CD14-positive monocyte (primary cell): ENCODE data around the gene MAMSTR. TPM values are rescaled to one million over a fixed set of nuclear protein-coding genes. Genes with fewer than 3 reads are reported as not detected.

ENCODE experiments used
- DNase-seq, 3 donors: peaks; one replicate each; pipeline ENCODE4 v3.0.0-alpha.2; 2011 to 2022
- H2AFZ ChIP-seq: 2 replicates; pipeline ENCODE4 v1.6.0; 2012; ENCODE audit warnings: mild to moderate bottlenecking, low read depth, low read length, inconsistent platforms; ENCODE audit not compliant: insufficient read depth, poor library complexity, severe bottlenecking
- H3K27ac ChIP-seq, 2 donors: 1 replicate in 1 of 2; 2 replicates in 1 of 2; pipeline ENCODE4 v1.5.1; 2012 to 2013; ENCODE audit warnings: low read length in 2 of 2, control low read depth in 1 of 2, inconsistent platforms in 1 of 2, low read depth in 1 of 2, mild to moderate bottlenecking in 1 of 2
- H3K27me3 ChIP-seq, 2 donors: one replicate each; pipeline versions ENCODE4 v1.6.0 to v1.6.1; 2011 to 2013; ENCODE audit warnings: low read length in 2 of 2; ENCODE audit not compliant: control insufficient read depth in 2 of 2, insufficient read depth in 2 of 2
- H3K36me3 ChIP-seq, 2 donors: replicated peaks in 1 of 2; 1 replicate in 1 of 2; 2 replicates in 1 of 2; pipeline versions ENCODE4 v1.5.1 to v1.6.1; 2012 to 2013; ENCODE audit warnings: low read length in 2 of 2, control low read depth in 1 of 2, inconsistent platforms in 1 of 2, mild to moderate bottlenecking in 1 of 2; ENCODE audit not compliant: insufficient read depth in 2 of 2, control insufficient read depth in 1 of 2
- H3K4me1 ChIP-seq, 2 donors: 1 replicate in 1 of 2; 2 replicates in 1 of 2; pipeline versions ENCODE4 v1.5.1 to v1.6.1; 2012 to 2013; ENCODE audit warnings: low read length in 2 of 2, control low read depth in 1 of 2, inconsistent platforms in 1 of 2, mild to moderate bottlenecking in 1 of 2, moderate library complexity in 1 of 2; ENCODE audit not compliant: insufficient read depth in 2 of 2, control insufficient read depth in 1 of 2
- H3K4me2 ChIP-seq: replicated peaks from 2 replicates; pipeline ENCODE3; 2012; ENCODE audit warnings: low read length, moderate library complexity, mild to moderate bottlenecking; ENCODE audit not compliant: poor library complexity, severe bottlenecking; ENCODE audit errors: extremely low read depth
- H3K4me3 ChIP-seq, 3 experiments: fragments of 200-600 bp in 1 of 3; sonication (generic) in 1 of 3; replicated peaks in 1 of 3; 1 replicate in 2 of 3; 2 replicates in 1 of 3; pipeline ENCODE4 v1.5.1; 2011 to 2013; ENCODE audit warnings: low read length in 3 of 3, mild to moderate bottlenecking in 3 of 3, control low read depth in 2 of 3, low read depth in 2 of 3, inconsistent platforms in 1 of 3, moderate library complexity in 1 of 3
- H3K79me2 ChIP-seq: 2 replicates; pipeline ENCODE4 v1.6.0; 2012; ENCODE audit warnings: mild to moderate bottlenecking, control low read depth, inconsistent platforms, low read length, moderate library complexity; ENCODE audit not compliant: insufficient read depth
- H3K9ac ChIP-seq: 2 replicates; pipeline ENCODE4 v1.6.0; 2017; ENCODE audit warnings: low read length, mild to moderate bottlenecking; ENCODE audit not compliant: insufficient read depth, poor library complexity, severe bottlenecking
- H3K9me3 ChIP-seq, 2 donors: replicated peaks in 1 of 2; 1 replicate in 1 of 2; 2 replicates in 1 of 2; pipeline versions ENCODE4 v1.5.1 to v1.6.1; 2012 to 2013; ENCODE audit warnings: low read length in 2 of 2, control low read depth in 1 of 2; ENCODE audit not compliant: control insufficient read depth in 1 of 2, insufficient read depth in 1 of 2
- H4K20me1 ChIP-seq: 2 replicates; pipeline ENCODE4 v1.6.0; 2012; ENCODE audit warnings: mild to moderate bottlenecking, low read length, control low read depth, moderate library complexity; ENCODE audit not compliant: insufficient read depth
- H3K27ac Mint-ChIP-seq, 7 donors: one replicate each; pipeline ENCODE4 v1.8.0; 2020; ENCODE audit warnings: mild to moderate bottlenecking in 7 of 7, mixed read lengths in 7 of 7, moderate library complexity in 6 of 7, inconsistent platforms in 2 of 7
- H3K27me3 Mint-ChIP-seq, 3 donors: one replicate each; pipeline ENCODE4 v1.8.0; 2021 to 2022; ENCODE audit warnings: low read depth in 3 of 3, mild to moderate bottlenecking in 3 of 3, mixed read lengths in 3 of 3, moderate library complexity in 3 of 3, inconsistent platforms in 1 of 3
- H3K36me3 Mint-ChIP-seq, 2 donors: one replicate each; pipeline ENCODE4 v1.8.0; 2020; ENCODE audit warnings: mixed read lengths in 2 of 2, inconsistent platforms in 1 of 2, mild to moderate bottlenecking in 1 of 2
- H3K4me1 Mint-ChIP-seq: one replicate; pipeline ENCODE4 v1.8.0; 2020; ENCODE audit warnings: mild to moderate bottlenecking, mixed read lengths
- H3K4me3 Mint-ChIP-seq, 2 donors: one replicate each; pipeline ENCODE4 v1.8.0; 2020; ENCODE audit warnings: mild to moderate bottlenecking in 2 of 2, mixed read lengths in 2 of 2, moderate library complexity in 1 of 2
- H3K9me3 Mint-ChIP-seq, 7 donors: one replicate each; pipeline ENCODE4 v1.8.0; 2020 to 2022; ENCODE audit warnings: mixed read lengths in 7 of 7, mild to moderate bottlenecking in 6 of 7, moderate library complexity in 6 of 7, inconsistent platforms in 2 of 7
- WGBS: methylation state at CpG from one replicate; pipeline ENCODE4 v1.1.5; 2013; ENCODE audit warnings: missing lambda C conversion rate; ENCODE audit not compliant: insufficient coverage; 5-methylcytosine and 5-hydroxymethylcytosine counted together
- intact Hi-C, 2 donors: fragments of 100-400 bp; cut with micrococcal nuclease; formaldehyde crosslinking; loops; one replicate each; pipeline versions ENCODE4 v1.15.0 to v1.15.1; 2023
- polyA plus RNA-seq, 3 donors: library from polyadenylated mRNA; depleted of rRNA in 1 of 3; unstranded in 2 of 3; stranded (reverse) in 1 of 3; fragments of 300-500 nt in 2 of 3; fragments of >200 nt in 1 of 3; fragmentation: Illumina TruSeq in 2 of 3; gene quantifications; 1 replicate in 2 of 3; 2 replicates in 1 of 3; pipeline ENCODE4 v1.2.3, GENCODE V29; 2012 to 2021
- TF ChIP-seq, protein P1 (sequence below): fragments of 200-600 bp; IDR thresholded peaks from one replicate; pipeline ENCODE4 v1.8.0; 2022; ENCODE audit warnings: antibody characterized with exemption, mild to moderate bottlenecking

MAMSTR gene
- polyA plus RNA-seq, 3 donors = 0.07 TPM; not detected in 2

DNA sequence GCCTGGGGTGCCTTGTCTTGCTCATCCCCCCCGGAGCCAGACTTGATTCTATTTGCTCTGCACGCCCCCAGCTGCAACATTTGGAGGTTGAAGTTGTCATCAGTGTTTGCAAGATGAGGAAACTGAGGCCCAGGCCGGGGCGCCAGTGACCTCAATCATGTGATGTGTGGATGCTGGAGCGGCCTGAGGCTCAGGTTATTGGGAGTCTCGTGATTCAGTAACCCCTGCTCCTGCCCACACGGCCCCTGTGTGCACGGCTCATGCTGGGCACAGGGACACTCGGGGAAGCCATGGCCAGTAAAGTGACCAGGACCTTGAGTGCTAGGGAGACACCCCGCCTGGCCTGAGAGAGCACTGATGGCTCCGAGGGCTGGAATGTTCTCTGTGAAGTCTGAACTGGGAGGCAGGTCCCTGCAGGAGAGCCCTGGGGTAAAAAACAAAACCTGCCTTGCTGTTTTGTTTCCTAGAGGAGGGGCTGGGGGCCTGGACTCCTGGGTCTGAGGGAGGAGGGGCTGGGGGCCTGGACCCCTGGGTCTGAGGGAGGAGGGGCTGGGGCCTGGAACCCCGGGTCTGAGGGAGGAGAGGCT, 37.7 kb upstream of the MAMSTR start:
- H3K36me3 Mint-ChIP-seq = peaks cover 0 to 3% of the 10 kb centered on the region in 2 donors
- Histone ChIP-seq H3K4me3 (no peak overlapping the region), H3K4me1 (peaks cover 14 to 26% of the 10 kb centered on the region in 2 donors), H3K79me2 (no peaks in the 10 kb centered on the region), H3K9me3 (no peaks in the 10 kb centered on the region), H3K27me3 (peaks cover 11 to 29% of the 10 kb centered on the region in 2 donors), H3K4me2 (no peak overlapping the region), H3K27ac (no peak overlapping the region), H3K36me3 (no peaks in the 10 kb centered on the region), H4K20me1 (no peaks in the 10 kb centered on the region), H2AFZ (no peak overlapping the region), H3K9ac (no peak overlapping the region)
- no peak overlapping the region for H3K4me3 Mint-ChIP-seq
- H3K27ac Mint-ChIP-seq = no peak overlapping the region
- H3K27me3 Mint-ChIP-seq = peaks cover 39 to 58% (median 57%) of the 10 kb centered on the region in 3 donors
- peaks cover 23% of the 10 kb centered on the region for H3K4me1 Mint-ChIP-seq
- TF ChIP-seq, protein P1, sequence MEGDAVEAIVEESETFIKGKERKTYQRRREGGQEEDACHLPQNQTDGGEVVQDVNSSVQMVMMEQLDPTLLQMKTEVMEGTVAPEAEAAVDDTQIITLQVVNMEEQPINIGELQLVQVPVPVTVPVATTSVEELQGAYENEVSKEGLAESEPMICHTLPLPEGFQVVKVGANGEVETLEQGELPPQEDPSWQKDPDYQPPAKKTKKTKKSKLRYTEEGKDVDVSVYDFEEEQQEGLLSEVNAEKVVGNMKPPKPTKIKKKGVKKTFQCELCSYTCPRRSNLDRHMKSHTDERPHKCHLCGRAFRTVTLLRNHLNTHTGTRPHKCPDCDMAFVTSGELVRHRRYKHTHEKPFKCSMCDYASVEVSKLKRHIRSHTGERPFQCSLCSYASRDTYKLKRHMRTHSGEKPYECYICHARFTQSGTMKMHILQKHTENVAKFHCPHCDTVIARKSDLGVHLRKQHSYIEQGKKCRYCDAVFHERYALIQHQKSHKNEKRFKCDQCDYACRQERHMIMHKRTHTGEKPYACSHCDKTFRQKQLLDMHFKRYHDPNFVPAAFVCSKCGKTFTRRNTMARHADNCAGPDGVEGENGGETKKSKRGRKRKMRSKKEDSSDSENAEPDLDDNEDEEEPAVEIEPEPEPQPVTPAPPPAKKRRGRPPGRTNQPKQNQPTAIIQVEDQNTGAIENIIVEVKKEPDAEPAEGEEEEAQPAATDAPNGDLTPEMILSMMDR = no peak
- no peak for DNase-seq
- peaks cover 0 to 12% (median 6%) of the 10 kb centered on the region in 7 donors for H3K9me3 Mint-ChIP-seq
- WGBS = 92% methylated on average over 10 of the region's 12 CpGs
- intact Hi-C loops = no loop called here

DNA sequence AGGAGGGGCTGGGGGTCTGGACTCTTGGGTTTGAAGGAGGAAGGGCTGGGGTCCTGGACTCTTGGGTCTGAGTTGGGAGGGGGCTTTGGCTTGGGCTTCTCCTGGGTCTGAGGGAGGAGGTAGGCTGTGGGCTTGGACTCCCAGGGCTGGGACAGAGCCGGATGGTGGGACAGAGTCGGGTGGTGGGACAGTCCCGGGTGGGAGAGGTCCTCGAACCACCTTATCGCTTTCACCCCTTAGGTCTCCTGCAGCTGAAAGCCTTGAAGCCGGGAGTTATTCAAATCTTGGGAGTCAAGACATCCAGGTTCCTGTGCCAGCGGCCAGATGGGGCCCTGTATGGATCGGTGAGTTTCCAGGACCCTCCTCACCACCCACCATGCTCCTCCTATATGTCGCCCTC, 37.2 kb upstream of the MAMSTR start:
- Histone ChIP-seq H3K4me1 (peaks cover 16 to 28% of the 10 kb centered on the region in 2 donors), H3K27ac (no peak overlapping the region), H3K4me3 (no peak overlapping the region), H2AFZ (no peak overlapping the region), H3K79me2 (no peaks in the 10 kb centered on the region), H3K27me3 (peaks cover 14 to 34% of the 10 kb centered on the region in 2 donors), H3K9ac (no peak overlapping the region), H3K36me3 (no peaks in the 10 kb centered on the region), H4K20me1 (no peaks in the 10 kb centered on the region), H3K4me2 (no peak overlapping the region), H3K9me3 (no peaks in the 10 kb centered on the region)
- H3K27ac Mint-ChIP-seq = no peak overlapping the region
- H3K4me3 Mint-ChIP-seq = no peak overlapping the region
- TF ChIP-seq, protein P1 = no peak
- no peak for DNase-seq
- intact Hi-C loops = no loop called here
- peaks cover 25% of the 10 kb centered on the region for H3K4me1 Mint-ChIP-seq
- peaks cover 44 to 58% (median 57%) of the 10 kb centered on the region in 3 donors for H3K27me3 Mint-ChIP-seq
- peaks cover 0 to 14% (median 6%) of the 10 kb centered on the region in 7 donors for H3K9me3 Mint-ChIP-seq
- 93% methylated on average over 7 of the region's 9 CpGs for WGBS
- H3K36me3 Mint-ChIP-seq = peaks cover 0 to 3% of the 10 kb centered on the region in 2 donors
